Measurements from ENCODE around the gene BEND5.

DNA sequence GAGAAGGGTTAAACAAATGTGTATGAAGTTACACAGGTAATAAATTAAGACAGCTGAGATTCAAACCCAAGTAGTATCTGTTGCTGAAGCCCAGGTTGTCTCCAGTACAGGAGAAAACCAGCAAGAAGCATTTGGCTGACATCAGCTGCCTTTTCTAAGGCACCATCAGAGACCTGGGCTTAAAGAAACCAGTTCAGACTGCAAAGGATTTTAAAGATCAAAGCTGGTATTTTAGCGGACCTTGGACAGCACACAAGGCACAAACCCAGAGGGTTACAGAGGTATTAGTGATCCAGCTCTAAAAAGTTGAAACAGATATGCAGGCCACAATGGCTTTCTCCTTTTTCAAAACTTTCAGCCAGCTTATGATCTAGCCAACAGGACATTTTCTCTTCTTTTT lies 23.4 kb downstream of the BEND5 start:
- TF ChIP-seq POLR2A (IDR thresholded peaks at IDR 0.05), result no peak
- TF ChIP-seq, protein P1, sequence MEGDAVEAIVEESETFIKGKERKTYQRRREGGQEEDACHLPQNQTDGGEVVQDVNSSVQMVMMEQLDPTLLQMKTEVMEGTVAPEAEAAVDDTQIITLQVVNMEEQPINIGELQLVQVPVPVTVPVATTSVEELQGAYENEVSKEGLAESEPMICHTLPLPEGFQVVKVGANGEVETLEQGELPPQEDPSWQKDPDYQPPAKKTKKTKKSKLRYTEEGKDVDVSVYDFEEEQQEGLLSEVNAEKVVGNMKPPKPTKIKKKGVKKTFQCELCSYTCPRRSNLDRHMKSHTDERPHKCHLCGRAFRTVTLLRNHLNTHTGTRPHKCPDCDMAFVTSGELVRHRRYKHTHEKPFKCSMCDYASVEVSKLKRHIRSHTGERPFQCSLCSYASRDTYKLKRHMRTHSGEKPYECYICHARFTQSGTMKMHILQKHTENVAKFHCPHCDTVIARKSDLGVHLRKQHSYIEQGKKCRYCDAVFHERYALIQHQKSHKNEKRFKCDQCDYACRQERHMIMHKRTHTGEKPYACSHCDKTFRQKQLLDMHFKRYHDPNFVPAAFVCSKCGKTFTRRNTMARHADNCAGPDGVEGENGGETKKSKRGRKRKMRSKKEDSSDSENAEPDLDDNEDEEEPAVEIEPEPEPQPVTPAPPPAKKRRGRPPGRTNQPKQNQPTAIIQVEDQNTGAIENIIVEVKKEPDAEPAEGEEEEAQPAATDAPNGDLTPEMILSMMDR (IDR thresholded peaks at IDR 0.05), result no peak
